HEK293 (cell line): ENCODE measurements around the gene TSPAN3.

Experiments
- CTCF ChIA-PET: fragments of 350-600 bp; formaldehyde crosslinking; extraction: SDS; loops from one replicate; lab custom pipeline; 2021; ENCODE audit warnings: antibody characterized with exemption; lab: Yijun Ruan, JAX
- POLR2A ChIA-PET: fragments of 300-600 bp; formaldehyde crosslinking; extraction: SDS; loops from one replicate; lab custom pipeline; 2020; ENCODE audit warnings: antibody characterized with exemption, inconsistent platforms; lab: Yijun Ruan, JAX
- H3K27ac ChIP-seq: fragments of 200-500 bp; sonication (Bioruptor generic); 2 replicates; pipeline ENCODE4 v1.5.1; 2014; ENCODE audit warnings: low read depth, low read length, control low read depth, inconsistent platforms; ENCODE audit errors: extremely low read depth
- H3K36me3 ChIP-seq, 2 experiments: fragments of 200-500 bp in 1 of 2; sonication (Bioruptor generic) in 1 of 2; 1 replicate in 1 of 2; 2 replicates in 1 of 2; pipeline ENCODE4 v1.5.1; 2014 to 2017; ENCODE audit warnings: inconsistent platforms in 2 of 2, low read length in 2 of 2; ENCODE audit not compliant: control insufficient read depth in 2 of 2, insufficient read depth in 1 of 2
- H3K4me1 ChIP-seq: fragments of 200-500 bp; sonication (Bioruptor generic); 2 replicates; pipeline ENCODE4 v1.5.1; 2014; ENCODE audit warnings: mild to moderate bottlenecking, low read length, inconsistent platforms; ENCODE audit not compliant: control insufficient read depth, insufficient read depth
- H3K4me3 ChIP-seq: 2 replicates; pipeline ENCODE4 v1.5.1; 2011; ENCODE audit warnings: low read depth, mild to moderate bottlenecking, control low read depth, low read length, moderate library complexity
- H3K9me3 ChIP-seq: fragments of 200-500 bp; sonication (Bioruptor generic); 2 replicates; pipeline ENCODE4 v1.5.1; 2014; ENCODE audit warnings: low read depth, low read length, inconsistent platforms; ENCODE audit not compliant: control insufficient read depth, insufficient read depth
- GLI2 ChIP-seq: fragments of 450-650 bp; formaldehyde crosslinking; IDR thresholded peaks from 2 replicates; pipeline ENCODE4; 2017; ENCODE audit warnings: missing biosample characterization, missing genetic modification characterization, low read depth, borderline replicate concordance
- HOXD13 ChIP-seq: sonication (generic); formaldehyde crosslinking; IDR thresholded peaks from 2 replicates; pipeline ENCODE4 v1.8.0; 2022; ENCODE audit warnings: missing genetic modification reagents, borderline replicate concordance
- KLF10 ChIP-seq: fragments of 450-650 bp; IDR thresholded peaks from 2 replicates; pipeline ENCODE4 v1.5.1; 2018; ENCODE audit warnings: missing biosample characterization, mild to moderate bottlenecking, missing genetic modification characterization
- MYNN ChIP-seq: fragments of 450-650 bp; formaldehyde crosslinking; IDR thresholded peaks from 2 replicates; pipeline ENCODE4 v1.5.1; 2016; ENCODE audit warnings: missing biosample characterization, missing genetic modification characterization, borderline replicate concordance
- SALL2 ChIP-seq: fragments of 450-650 bp; formaldehyde crosslinking; IDR thresholded peaks from 2 replicates; pipeline ENCODE4 v1.5.0; 2017; ENCODE audit warnings: missing biosample characterization, mild to moderate bottlenecking, missing genetic modification characterization, borderline replicate concordance
- SP3 ChIP-seq: fragments of 450-650 bp; formaldehyde crosslinking; IDR thresholded peaks from 2 replicates; pipeline ENCODE4 v1.5.1; 2016; ENCODE audit warnings: missing biosample characterization, missing genetic modification characterization
- YY1 ChIP-seq: fragments of 450-650 bp; formaldehyde crosslinking; IDR thresholded peaks from 2 replicates; pipeline ENCODE4 v1.5.1; 2018; ENCODE audit warnings: missing biosample characterization, missing genetic modification characterization
- YY2 ChIP-seq: fragments of 450-650 bp; formaldehyde crosslinking; IDR thresholded peaks from 2 replicates; pipeline ENCODE4 v1.5.1; 2016; ENCODE audit warnings: missing biosample characterization, missing genetic modification characterization
- ZBTB20 ChIP-seq: fragments of 450-650 bp; formaldehyde crosslinking; IDR thresholded peaks from 2 replicates; pipeline ENCODE4 v1.5.1; 2016; ENCODE audit warnings: missing biosample characterization, missing genetic modification characterization
- ZBTB48 ChIP-seq: fragments of 450-650 bp; formaldehyde crosslinking; IDR thresholded peaks from 2 replicates; pipeline ENCODE4 v1.5.1; 2016; ENCODE audit warnings: missing biosample characterization, missing genetic modification characterization
- ZFP69B ChIP-seq: fragments of 450-650 bp; formaldehyde crosslinking; IDR thresholded peaks from 2 replicates; pipeline ENCODE4 v1.5.1; 2016; ENCODE audit warnings: missing biosample characterization, missing genetic modification characterization
- ZIC2 ChIP-seq: fragments of 450-650 bp; formaldehyde crosslinking; IDR thresholded peaks from 2 replicates; pipeline ENCODE4 v1.5.1; 2016; ENCODE audit warnings: missing biosample characterization, missing genetic modification characterization
- ZNF146 ChIP-seq: fragments of 450-650 bp; formaldehyde crosslinking; IDR thresholded peaks from 2 replicates; pipeline ENCODE4 v1.5.1; 2016; ENCODE audit warnings: missing biosample characterization, missing genetic modification characterization
- ZNF184 ChIP-seq: fragments of 450-650 bp; IDR thresholded peaks from 2 replicates; pipeline ENCODE4 v1.5.1; 2018; ENCODE audit warnings: missing biosample characterization, mild to moderate bottlenecking, missing genetic modification characterization
- ZNF223 ChIP-seq: fragments of 450-650 bp; formaldehyde crosslinking; IDR thresholded peaks from 2 replicates; pipeline ENCODE4 v1.5.1; 2016; ENCODE audit warnings: missing biosample characterization, missing genetic modification characterization
- ZNF366 ChIP-seq: fragments of 450-650 bp; formaldehyde crosslinking; conservative IDR thresholded peaks from 2 replicates; pipeline ENCODE4 v1.5.1; 2016; ENCODE audit warnings: missing biosample characterization, missing genetic modification characterization
- ZNF394 ChIP-seq: fragments of 450-650 bp; formaldehyde crosslinking; IDR thresholded peaks from 2 replicates; pipeline ENCODE4 v1.5.1; 2016; ENCODE audit warnings: missing biosample characterization, missing genetic modification characterization, mild to moderate bottlenecking, moderate library complexity, borderline replicate concordance
- ZNF433 ChIP-seq: fragments of 450-650 bp; formaldehyde crosslinking; IDR thresholded peaks from 2 replicates; pipeline ENCODE4 v1.5.1; 2016; ENCODE audit warnings: missing biosample characterization, missing genetic modification characterization, low read depth
- ZNF555 ChIP-seq: fragments of 450-650 bp; formaldehyde crosslinking; conservative IDR thresholded peaks from 2 replicates; pipeline ENCODE4 v1.5.1; 2017; ENCODE audit warnings: missing biosample characterization, mild to moderate bottlenecking, missing genetic modification characterization, inconsistent platforms
- ZNF561 ChIP-seq: fragments of 450-650 bp; IDR thresholded peaks from 2 replicates; pipeline ENCODE4 v1.5.1; 2018; ENCODE audit warnings: missing biosample characterization, missing genetic modification characterization, borderline replicate concordance
- ZNF677 ChIP-seq: fragments of 450-650 bp; IDR thresholded peaks from 2 replicates; pipeline ENCODE4 v1.5.0; 2018; ENCODE audit warnings: missing biosample characterization, mild to moderate bottlenecking, missing genetic modification characterization, moderate library complexity
- ZNF768 ChIP-seq: fragments of 450-650 bp; formaldehyde crosslinking; IDR thresholded peaks from 2 replicates; pipeline ENCODE4 v1.5.1; 2018; ENCODE audit warnings: missing biosample characterization, mild to moderate bottlenecking, missing genetic modification characterization
- ZNF785 ChIP-seq: fragments of 450-650 bp; formaldehyde crosslinking; IDR thresholded peaks from 2 replicates; pipeline ENCODE4 v1.5.1; 2016; ENCODE audit warnings: missing biosample characterization, missing genetic modification characterization
- ZSCAN30 ChIP-seq: fragments of 450-650 bp; IDR thresholded peaks from 2 replicates; pipeline ENCODE4 v1.5.1; 2018; ENCODE audit warnings: missing biosample characterization, mild to moderate bottlenecking, missing genetic modification characterization, moderate library complexity
- TF ChIP-seq, protein P1 (sequence below): sonication (generic); formaldehyde crosslinking; IDR thresholded peaks from 2 replicates; pipeline ENCODE4 v1.8.1; 2022; ENCODE audit warnings: mild to moderate bottlenecking, moderate library complexity, missing genetic modification reagents
- TF ChIP-seq, protein P2 (sequence below): fragments of 450-650 bp; formaldehyde crosslinking; IDR thresholded peaks from 2 replicates; pipeline ENCODE4 v1.5.1; 2016; ENCODE audit warnings: missing biosample characterization, missing genetic modification characterization
- TF ChIP-seq, protein P3 (sequence below): fragments of 450-650 bp; formaldehyde crosslinking; IDR thresholded peaks from 2 replicates; pipeline ENCODE4 v1.5.1; 2017; ENCODE audit warnings: missing biosample characterization, missing genetic modification characterization
- TF ChIP-seq, protein P4 (sequence below): fragments of 450-650 bp; formaldehyde crosslinking; IDR thresholded peaks from 2 replicates; pipeline ENCODE4 v1.5.1; 2016; ENCODE audit warnings: missing biosample characterization, missing genetic modification characterization

TSPAN3 gene

DNA sequence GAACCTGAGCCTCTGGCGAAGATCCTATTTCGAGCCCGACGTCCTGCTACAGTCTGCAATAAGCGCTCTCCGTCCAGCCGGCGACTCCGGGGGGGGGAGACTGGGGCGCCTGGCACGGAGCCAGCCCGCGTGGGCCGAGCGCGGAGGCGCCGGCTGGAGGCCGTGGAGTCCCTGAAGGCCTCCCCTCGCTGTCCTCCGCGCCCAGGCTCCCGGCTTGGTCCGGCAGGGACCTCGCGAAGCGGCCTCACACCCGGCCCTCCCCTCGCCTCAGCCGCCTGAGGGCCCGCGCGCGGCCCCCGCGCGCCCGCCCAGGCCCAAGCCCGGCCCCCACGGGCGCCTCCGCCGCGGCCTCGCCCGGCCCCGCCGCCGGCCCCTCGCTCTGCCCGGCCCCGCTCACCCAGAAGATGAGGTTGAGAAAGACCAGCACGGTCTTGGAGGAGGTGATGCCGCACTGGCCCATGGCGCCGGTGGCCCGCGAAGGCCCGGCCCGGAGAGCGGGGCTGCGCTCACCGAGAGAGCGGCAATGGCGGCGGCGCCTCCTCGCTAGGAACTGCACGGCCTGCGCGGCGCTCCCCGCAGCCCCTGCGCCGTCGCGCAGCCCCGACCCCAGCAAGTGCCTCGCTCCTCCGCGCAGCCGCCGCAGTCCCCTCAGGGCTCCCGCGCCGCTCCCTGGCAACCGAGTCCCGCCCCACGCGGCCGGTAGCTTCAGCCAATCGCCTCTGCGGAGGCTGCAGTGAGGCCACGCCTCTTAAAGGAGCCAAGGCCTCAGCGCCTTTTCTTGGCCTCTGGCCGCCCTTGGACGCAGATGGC, at the start of gene TSPAN3:
TSPAN3 (minus strand) TSS at position 615 of the 810 bp plus-strand sequence; CDS start at position 460, 155 bp downstream.
- CTCF ChIA-PET, result interaction anchor here (0.7 kb wide), 1 partner anchor 426 kb away, joined by 3 read pairs; no protein-coding TSS in a partner anchor
- POLR2A ChIA-PET, result interaction anchor here (0.5 to 1.6 kb wide), 17 partner anchors 10 to 1023 kb away, joined by 3 to 13 read pairs (median 5); partner anchors contain the start of genes ISL2 and RCN2
- peaks cover 25% of the 10 kb centered on the region for H3K4me1 ChIP-seq
- peaks cover 5 to 8% of the 10 kb centered on the region in 2 experiments; a peak in 2 of 3 replicates for H3K36me3 ChIP-seq
- H3K27ac ChIP-seq, result peak within 1 kb of the TSS; percentile 97
- H3K9me3 ChIP-seq, result no peaks in the 10 kb centered on the region
- peak within 1 kb of the TSS; percentile 92 for H3K4me3 ChIP-seq
- TF ChIP-seq ZNF768 (tag by site-specific recombination) (no peak), ZSCAN30 (tag by site-specific recombination) (peak; percentile 60; the same call in 1 of the 2 replicates), ZBTB48 (tag by site-specific recombination) (no peak), YY2 (tag by site-specific recombination) (no peak; the same call in 1 of the 2 replicates), ZNF223 (tag by site-specific recombination) (no peak), GLI2 (tag by site-specific recombination) (no peak), ZNF561 (tag by site-specific recombination) (peak; percentile 40), KLF10 (0 out of 2 replicates have a peak, but pooled peaks have one; percentile 26), YY1 (peak; percentile 74), SP3 (tag by site-specific recombination) (peak; percentile 67), ZNF366 (tag by site-specific recombination) (no peak), SALL2 (no peak), ZNF677 (tag by site-specific recombination) (0 out of 2 replicates have a peak, but pooled peaks have one; percentile 36), ZNF555 (tag by site-specific recombination) (no peak), ZNF184 (tag by site-specific recombination) (peak; percentile 14; the same call in 1 of the 2 replicates), ZNF433 (no peak), ZBTB20 (no peak), ZIC2 (tag by site-specific recombination) (no peak), HOXD13 (CRISPR knock-in tag) (no peak), ZFP69B (tag by site-specific recombination) (0 out of 2 replicates have a peak, but pooled peaks have one; percentile 94), ZNF785 (tag by site-specific recombination) (no peak), ZNF394 (no peak), ZNF146 (tag by site-specific recombination) (no peak), MYNN (tag by site-specific recombination) (no peak)
- TF ChIP-seq, protein P1, sequence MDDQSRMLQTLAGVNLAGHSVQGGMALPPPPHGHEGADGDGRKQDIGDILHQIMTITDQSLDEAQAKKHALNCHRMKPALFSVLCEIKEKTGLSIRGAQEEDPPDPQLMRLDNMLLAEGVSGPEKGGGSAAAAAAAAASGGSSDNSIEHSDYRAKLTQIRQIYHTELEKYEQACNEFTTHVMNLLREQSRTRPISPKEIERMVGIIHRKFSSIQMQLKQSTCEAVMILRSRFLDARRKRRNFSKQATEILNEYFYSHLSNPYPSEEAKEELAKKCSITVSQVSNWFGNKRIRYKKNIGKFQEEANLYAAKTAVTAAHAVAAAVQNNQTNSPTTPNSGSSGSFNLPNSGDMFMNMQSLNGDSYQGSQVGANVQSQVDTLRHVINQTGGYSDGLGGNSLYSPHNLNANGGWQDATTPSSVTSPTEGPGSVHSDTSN (CRISPR knock-in tag), result peak; percentile 85; the same call in 1 of the 2 replicates
- TF ChIP-seq, protein P2, sequence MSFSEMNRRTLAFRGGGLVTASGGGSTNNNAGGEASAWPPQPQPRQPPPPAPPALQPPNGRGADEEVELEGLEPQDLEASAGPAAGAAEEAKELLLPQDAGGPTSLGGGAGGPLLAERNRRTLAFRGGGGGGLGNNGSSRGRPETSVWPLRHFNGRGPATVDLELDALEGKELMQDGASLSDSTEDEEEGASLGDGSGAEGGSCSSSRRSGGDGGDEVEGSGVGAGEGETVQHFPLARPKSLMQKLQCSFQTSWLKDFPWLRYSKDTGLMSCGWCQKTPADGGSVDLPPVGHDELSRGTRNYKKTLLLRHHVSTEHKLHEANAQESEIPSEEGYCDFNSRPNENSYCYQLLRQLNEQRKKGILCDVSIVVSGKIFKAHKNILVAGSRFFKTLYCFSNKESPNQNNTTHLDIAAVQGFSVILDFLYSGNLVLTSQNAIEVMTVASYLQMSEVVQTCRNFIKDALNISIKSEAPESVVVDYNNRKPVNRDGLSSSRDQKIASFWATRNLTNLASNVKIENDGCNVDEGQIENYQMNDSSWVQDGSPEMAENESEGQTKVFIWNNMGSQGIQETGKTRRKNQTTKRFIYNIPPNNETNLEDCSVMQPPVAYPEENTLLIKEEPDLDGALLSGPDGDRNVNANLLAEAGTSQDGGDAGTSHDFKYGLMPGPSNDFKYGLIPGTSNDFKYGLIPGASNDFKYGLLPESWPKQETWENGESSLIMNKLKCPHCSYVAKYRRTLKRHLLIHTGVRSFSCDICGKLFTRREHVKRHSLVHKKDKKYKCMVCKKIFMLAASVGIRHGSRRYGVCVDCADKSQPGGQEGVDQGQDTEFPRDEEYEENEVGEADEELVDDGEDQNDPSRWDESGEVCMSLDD (tag by site-specific recombination), result peak; percentile 67; the same call in 1 of the 2 replicates
- TF ChIP-seq, protein P3, sequence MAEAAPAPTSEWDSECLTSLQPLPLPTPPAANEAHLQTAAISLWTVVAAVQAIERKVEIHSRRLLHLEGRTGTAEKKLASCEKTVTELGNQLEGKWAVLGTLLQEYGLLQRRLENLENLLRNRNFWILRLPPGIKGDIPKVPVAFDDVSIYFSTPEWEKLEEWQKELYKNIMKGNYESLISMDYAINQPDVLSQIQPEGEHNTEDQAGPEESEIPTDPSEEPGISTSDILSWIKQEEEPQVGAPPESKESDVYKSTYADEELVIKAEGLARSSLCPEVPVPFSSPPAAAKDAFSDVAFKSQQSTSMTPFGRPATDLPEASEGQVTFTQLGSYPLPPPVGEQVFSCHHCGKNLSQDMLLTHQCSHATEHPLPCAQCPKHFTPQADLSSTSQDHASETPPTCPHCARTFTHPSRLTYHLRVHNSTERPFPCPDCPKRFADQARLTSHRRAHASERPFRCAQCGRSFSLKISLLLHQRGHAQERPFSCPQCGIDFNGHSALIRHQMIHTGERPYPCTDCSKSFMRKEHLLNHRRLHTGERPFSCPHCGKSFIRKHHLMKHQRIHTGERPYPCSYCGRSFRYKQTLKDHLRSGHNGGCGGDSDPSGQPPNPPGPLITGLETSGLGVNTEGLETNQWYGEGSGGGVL (tag by site-specific recombination), result peak; percentile 70
- TF ChIP-seq, protein P4, sequence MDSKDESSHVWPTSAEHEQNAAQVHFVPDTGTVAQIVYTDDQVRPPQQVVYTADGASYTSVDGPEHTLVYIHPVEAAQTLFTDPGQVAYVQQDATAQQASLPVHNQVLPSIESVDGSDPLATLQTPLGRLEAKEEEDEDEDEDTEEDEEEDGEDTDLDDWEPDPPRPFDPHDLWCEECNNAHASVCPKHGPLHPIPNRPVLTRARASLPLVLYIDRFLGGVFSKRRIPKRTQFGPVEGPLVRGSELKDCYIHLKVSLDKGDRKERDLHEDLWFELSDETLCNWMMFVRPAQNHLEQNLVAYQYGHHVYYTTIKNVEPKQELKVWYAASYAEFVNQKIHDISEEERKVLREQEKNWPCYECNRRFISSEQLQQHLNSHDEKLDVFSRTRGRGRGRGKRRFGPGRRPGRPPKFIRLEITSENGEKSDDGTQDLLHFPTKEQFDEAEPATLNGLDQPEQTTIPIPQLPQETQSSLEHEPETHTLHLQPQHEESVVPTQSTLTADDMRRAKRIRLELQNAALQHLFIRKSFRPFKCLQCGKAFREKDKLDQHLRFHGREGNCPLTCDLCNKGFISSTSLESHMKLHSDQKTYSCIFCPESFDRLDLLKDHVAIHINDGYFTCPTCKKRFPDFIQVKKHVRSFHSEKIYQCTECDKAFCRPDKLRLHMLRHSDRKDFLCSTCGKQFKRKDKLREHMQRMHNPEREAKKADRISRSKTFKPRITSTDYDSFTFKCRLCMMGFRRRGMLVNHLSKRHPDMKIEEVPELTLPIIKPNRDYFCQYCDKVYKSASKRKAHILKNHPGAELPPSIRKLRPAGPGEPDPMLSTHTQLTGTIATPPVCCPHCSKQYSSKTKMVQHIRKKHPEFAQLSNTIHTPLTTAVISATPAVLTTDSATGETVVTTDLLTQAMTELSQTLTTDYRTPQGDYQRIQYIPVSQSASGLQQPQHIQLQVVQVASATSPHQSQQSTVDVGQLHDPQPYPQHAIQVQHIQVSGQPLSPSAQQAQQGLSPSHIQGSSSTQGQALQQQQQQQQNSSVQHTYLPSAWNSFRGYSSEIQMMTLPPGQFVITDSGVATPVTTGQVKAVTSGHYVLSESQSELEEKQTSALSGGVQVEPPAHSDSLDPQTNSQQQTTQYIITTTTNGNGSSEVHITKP (tag by site-specific recombination), result peak; percentile 31; the same call in 1 of the 2 replicates
